HepG2 (cell line): ENCODE data around the gene TNP2. TPM values are rescaled to one million over a fixed set of nuclear protein-coding genes. Genes with fewer than 3 reads are reported as not detected.
A peak's percentile ranks its signal among the peaks of the same experiment; 100 is the strongest.

Experiments
- CHD2 ChIP-seq: IDR thresholded peaks from 2 replicates; pipeline ENCODE4 v1.6.1; 2011; ENCODE audit warnings: low read depth, low read length, improper control_type of control experiment
- EEA1 ChIP-seq: sonication (generic); formaldehyde crosslinking; IDR thresholded peaks from 2 replicates; pipeline ENCODE4 v1.5.1; 2020; ENCODE audit warnings: mild to moderate bottlenecking, missing genetic modification reagents, borderline replicate concordance
- HCFC1 ChIP-seq: fragments of 150-350 bp; IDR thresholded peaks from 2 replicates; pipeline ENCODE4 v1.6.1; 2014; ENCODE audit warnings: low read depth, low read length
- HNRNPK ChIP-seq: fragments of 200-400 bp; formaldehyde crosslinking; IDR thresholded peaks from 2 replicates; pipeline ENCODE4 v1.6.1; 2018; ENCODE audit warnings: low read length, low read depth, moderate library complexity, mild to moderate bottlenecking; ENCODE audit not compliant: poor library complexity, severe bottlenecking
- MBD4 ChIP-seq: IDR thresholded peaks from 2 replicates; pipeline ENCODE4 v1.6.1; 2012; ENCODE audit warnings: low read length, inconsistent platforms, borderline replicate concordance
- NFE2L2 ChIP-seq: fragments of 150-350 bp; IDR thresholded peaks from 2 replicates; pipeline ENCODE4 v1.6.1; 2014; ENCODE audit warnings: low read length
- RAD21 ChIP-seq: fragments of 450-650 bp; formaldehyde crosslinking; IDR thresholded peaks from 2 replicates; pipeline ENCODE4 v1.5.0; 2020; ENCODE audit warnings: mild to moderate bottlenecking
- REPIN1 ChIP-seq: sonication (generic); formaldehyde crosslinking; IDR thresholded peaks from 2 replicates; pipeline ENCODE4 v1.8.0; 2022; ENCODE audit warnings: missing genetic modification reagents, low read depth, mild to moderate bottlenecking, borderline replicate concordance
- REXO4 ChIP-seq: sonication (generic); formaldehyde crosslinking; IDR thresholded peaks from 2 replicates; pipeline ENCODE4 v1.8.0; 2022; ENCODE audit warnings: missing genetic modification reagents, mild to moderate bottlenecking, borderline replicate concordance
- SAP130 ChIP-seq: IDR thresholded peaks from 2 replicates; pipeline ENCODE4 v1.6.1; 2016; ENCODE audit warnings: low read depth
- XRCC5 ChIP-seq: fragments of 200-400 bp; formaldehyde crosslinking; optimal IDR thresholded peaks from 2 replicates; pipeline ENCODE3; 2017; ENCODE audit warnings: mild to moderate bottlenecking, low read length
- ZNF101 ChIP-seq: sonication (generic); formaldehyde crosslinking; IDR thresholded peaks from 2 replicates; pipeline ENCODE4 v1.4.0; 2020; ENCODE audit warnings: mild to moderate bottlenecking, low read depth, missing genetic modification reagents, borderline replicate concordance
- ZNF256 ChIP-seq: sonication (generic); formaldehyde crosslinking; conservative IDR thresholded peaks from 2 replicates; pipeline ENCODE4 v1.4.0; 2020; ENCODE audit warnings: missing genetic modification reagents
- ZNF296 ChIP-seq: sonication (generic); formaldehyde crosslinking; conservative IDR thresholded peaks from 2 replicates; pipeline ENCODE4 v1.5.0; 2020; ENCODE audit warnings: mild to moderate bottlenecking, missing genetic modification reagents
- ZNF549 ChIP-seq: sonication (generic); formaldehyde crosslinking; IDR thresholded peaks from 2 replicates; pipeline ENCODE4 v1.5.0; 2020; ENCODE audit warnings: missing genetic modification reagents
- ZNF749 ChIP-seq: sonication (generic); formaldehyde crosslinking; IDR thresholded peaks from 2 replicates; pipeline ENCODE4 v1.8.0; 2022; ENCODE audit warnings: mild to moderate bottlenecking, missing genetic modification reagents, moderate library complexity, borderline replicate concordance
- ZNF768 ChIP-seq: sonication (generic); formaldehyde crosslinking; IDR thresholded peaks from 2 replicates; pipeline ENCODE4 v1.4.0; 2020; ENCODE audit warnings: missing genetic modification reagents
- polyA plus RNA-seq, 8 experiments: library from polyadenylated mRNA; depleted of rRNA in 3 of 8; stranded (reverse) in 7 of 8; unstranded in 1 of 8; fragments of >200 nt; fragmentation: Illumina TruSeq in 4 of 8; extraction: Trizol in 4 of 8; gene quantifications; 2 replicates each; pipeline versions ENCODE4 v1.2.1 to v1.2.3, GENCODE V29; 2011 to 2016; ENCODE audit warnings: low read depth in 4 of 8, missing spikeins in 1 of 8, mixed read lengths in 1 of 8; ENCODE audit not compliant: insufficient read depth in 1 of 8
- total RNA-seq, 5 experiments: library from RNA; depleted of rRNA; stranded (reverse); fragments of >200 nt; fragmentation: Illumina TruSeq; extraction: Trizol; gene quantifications; 2 replicates each; pipeline ENCODE4 v1.2.3, GENCODE V29; 2016; ENCODE audit warnings: low read depth in 1 of 5
- TF ChIP-seq, protein P1 (sequence below): sonication (generic); formaldehyde crosslinking; IDR thresholded peaks from 2 replicates; pipeline ENCODE4 v1.4.0; 2020; ENCODE audit warnings: missing genetic modification reagents, mild to moderate bottlenecking, borderline replicate concordance
- TF ChIP-seq, protein P2 (sequence below): sonication (generic); formaldehyde crosslinking; IDR thresholded peaks from 2 replicates; pipeline ENCODE4 v1.4.0; 2020; ENCODE audit warnings: mild to moderate bottlenecking, missing genetic modification reagents
- TF ChIP-seq, protein P3 (sequence below): fragments of 450-650 bp; IDR thresholded peaks from 2 replicates; pipeline ENCODE4 v1.6.1; 2016
- TF ChIP-seq, protein P4 (sequence below): sonication (generic); formaldehyde crosslinking; IDR thresholded peaks from 2 replicates; pipeline ENCODE4 v1.9.0; 2021; ENCODE audit warnings: missing genetic modification reagents, mild to moderate bottlenecking, borderline replicate concordance

Gene TNP2
- total and polyA plus RNA-seq, 2 of the 13 experiments (the other 11 are each of a cell fraction or from before 2014, with no cell fraction given), result not detected

DNA sequence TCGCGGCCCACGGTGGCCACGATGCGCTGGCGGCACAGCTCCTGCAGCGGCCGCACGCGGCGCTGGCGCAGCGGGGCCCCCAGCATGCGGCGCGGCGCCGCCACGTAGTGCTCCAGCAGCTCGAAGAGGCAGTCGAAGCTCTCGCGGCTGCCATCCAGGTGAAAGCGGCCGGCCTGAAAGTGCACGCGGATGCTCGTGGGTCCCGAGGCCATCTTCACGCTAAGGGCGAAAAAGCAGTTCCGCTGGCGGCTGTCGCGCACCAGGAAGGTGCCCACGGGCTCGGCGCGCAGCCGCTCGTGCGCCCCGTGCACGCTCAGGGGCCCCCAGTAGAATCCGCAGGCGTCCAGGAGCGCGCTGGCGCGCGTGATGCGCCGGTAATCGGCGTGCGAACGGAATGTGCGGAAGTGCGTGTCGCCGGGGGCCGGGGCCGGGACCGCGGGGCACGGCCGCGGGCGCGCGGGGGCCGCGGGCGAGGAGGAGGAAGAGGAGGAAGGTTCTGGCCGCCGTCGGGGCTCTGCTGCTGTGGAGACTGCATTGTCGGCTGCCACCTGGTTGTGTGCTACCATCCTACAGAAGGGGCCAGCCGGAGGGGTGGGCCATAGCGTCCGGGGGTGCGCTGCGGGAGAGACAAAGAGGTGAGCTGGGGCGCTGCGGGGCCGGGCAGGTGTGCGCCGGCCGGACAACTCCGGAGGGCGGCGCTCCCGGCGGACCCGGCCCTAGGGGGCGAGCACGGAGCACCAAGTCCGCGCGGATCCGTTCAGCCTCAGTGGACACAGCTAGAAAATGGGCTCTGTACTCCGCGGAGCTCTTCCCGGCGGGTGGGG lies 14.0 kb downstream of the TNP2 start (continued):
- TF ChIP-seq, protein P1, sequence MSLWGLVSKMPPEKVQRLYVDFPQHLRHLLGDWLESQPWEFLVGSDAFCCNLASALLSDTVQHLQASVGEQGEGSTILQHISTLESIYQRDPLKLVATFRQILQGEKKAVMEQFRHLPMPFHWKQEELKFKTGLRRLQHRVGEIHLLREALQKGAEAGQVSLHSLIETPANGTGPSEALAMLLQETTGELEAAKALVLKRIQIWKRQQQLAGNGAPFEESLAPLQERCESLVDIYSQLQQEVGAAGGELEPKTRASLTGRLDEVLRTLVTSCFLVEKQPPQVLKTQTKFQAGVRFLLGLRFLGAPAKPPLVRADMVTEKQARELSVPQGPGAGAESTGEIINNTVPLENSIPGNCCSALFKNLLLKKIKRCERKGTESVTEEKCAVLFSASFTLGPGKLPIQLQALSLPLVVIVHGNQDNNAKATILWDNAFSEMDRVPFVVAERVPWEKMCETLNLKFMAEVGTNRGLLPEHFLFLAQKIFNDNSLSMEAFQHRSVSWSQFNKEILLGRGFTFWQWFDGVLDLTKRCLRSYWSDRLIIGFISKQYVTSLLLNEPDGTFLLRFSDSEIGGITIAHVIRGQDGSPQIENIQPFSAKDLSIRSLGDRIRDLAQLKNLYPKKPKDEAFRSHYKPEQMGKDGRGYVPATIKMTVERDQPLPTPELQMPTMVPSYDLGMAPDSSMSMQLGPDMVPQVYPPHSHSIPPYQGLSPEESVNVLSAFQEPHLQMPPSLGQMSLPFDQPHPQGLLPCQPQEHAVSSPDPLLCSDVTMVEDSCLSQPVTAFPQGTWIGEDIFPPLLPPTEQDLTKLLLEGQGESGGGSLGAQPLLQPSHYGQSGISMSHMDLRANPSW (CRISPR knock-in tag), result no peak
- TF ChIP-seq HNRNPK (no peak), ZNF549 (no peak), CHD2 (no peak), ZNF768 (no peak), ZNF256 (CRISPR knock-in tag) (no peak), XRCC5 (no peak), MBD4 (no peak), ZNF749 (CRISPR knock-in tag) (0 out of 2 replicates have a peak, but pooled peaks have one; percentile 27), ZNF296 (CRISPR knock-in tag) (no peak), EEA1 (peak; percentile 55; the same call in 1 of the 2 replicates), ZNF101 (CRISPR knock-in tag) (no peak), REXO4 (no peak), REPIN1 (no peak), RAD21 (CRISPR knock-in tag) (no peak), HCFC1 (0 out of 2 replicates have a peak, but pooled peaks have one; percentile 7), NFE2L2 (no peak), SAP130 (CRISPR knock-in tag) (no peak; the same call in 1 of the 2 replicates)
- TF ChIP-seq, protein P2, sequence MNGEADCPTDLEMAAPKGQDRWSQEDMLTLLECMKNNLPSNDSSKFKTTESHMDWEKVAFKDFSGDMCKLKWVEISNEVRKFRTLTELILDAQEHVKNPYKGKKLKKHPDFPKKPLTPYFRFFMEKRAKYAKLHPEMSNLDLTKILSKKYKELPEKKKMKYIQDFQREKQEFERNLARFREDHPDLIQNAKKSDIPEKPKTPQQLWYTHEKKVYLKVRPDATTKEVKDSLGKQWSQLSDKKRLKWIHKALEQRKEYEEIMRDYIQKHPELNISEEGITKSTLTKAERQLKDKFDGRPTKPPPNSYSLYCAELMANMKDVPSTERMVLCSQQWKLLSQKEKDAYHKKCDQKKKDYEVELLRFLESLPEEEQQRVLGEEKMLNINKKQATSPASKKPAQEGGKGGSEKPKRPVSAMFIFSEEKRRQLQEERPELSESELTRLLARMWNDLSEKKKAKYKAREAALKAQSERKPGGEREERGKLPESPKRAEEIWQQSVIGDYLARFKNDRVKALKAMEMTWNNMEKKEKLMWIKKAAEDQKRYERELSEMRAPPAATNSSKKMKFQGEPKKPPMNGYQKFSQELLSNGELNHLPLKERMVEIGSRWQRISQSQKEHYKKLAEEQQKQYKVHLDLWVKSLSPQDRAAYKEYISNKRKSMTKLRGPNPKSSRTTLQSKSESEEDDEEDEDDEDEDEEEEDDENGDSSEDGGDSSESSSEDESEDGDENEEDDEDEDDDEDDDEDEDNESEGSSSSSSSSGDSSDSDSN (CRISPR knock-in tag), result no peak
- TF ChIP-seq, protein P3, sequence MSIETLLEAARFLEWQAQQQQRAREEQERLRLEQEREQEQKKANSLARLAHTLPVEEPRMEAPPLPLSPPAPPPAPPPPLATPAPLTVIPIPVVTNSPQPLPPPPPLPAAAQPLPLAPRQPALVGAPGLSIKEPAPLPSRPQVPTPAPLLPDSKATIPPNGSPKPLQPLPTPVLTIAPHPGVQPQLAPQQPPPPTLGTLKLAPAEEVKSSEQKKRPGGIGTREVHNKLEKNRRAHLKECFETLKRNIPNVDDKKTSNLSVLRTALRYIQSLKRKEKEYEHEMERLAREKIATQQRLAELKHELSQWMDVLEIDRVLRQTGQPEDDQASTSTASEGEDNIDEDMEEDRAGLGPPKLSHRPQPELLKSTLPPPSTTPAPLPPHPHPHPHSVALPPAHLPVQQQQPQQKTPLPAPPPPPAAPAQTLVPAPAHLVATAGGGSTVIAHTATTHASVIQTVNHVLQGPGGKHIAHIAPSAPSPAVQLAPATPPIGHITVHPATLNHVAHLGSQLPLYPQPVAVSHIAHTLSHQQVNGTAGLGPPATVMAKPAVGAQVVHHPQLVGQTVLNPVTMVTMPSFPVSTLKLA, result no peak
- TF ChIP-seq, protein P4, sequence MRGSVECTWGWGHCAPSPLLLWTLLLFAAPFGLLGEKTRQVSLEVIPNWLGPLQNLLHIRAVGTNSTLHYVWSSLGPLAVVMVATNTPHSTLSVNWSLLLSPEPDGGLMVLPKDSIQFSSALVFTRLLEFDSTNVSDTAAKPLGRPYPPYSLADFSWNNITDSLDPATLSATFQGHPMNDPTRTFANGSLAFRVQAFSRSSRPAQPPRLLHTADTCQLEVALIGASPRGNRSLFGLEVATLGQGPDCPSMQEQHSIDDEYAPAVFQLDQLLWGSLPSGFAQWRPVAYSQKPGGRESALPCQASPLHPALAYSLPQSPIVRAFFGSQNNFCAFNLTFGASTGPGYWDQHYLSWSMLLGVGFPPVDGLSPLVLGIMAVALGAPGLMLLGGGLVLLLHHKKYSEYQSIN, result no peak
